ENCODE data around the gene RABGEF1.

The RABGEF1 gene

DNA sequence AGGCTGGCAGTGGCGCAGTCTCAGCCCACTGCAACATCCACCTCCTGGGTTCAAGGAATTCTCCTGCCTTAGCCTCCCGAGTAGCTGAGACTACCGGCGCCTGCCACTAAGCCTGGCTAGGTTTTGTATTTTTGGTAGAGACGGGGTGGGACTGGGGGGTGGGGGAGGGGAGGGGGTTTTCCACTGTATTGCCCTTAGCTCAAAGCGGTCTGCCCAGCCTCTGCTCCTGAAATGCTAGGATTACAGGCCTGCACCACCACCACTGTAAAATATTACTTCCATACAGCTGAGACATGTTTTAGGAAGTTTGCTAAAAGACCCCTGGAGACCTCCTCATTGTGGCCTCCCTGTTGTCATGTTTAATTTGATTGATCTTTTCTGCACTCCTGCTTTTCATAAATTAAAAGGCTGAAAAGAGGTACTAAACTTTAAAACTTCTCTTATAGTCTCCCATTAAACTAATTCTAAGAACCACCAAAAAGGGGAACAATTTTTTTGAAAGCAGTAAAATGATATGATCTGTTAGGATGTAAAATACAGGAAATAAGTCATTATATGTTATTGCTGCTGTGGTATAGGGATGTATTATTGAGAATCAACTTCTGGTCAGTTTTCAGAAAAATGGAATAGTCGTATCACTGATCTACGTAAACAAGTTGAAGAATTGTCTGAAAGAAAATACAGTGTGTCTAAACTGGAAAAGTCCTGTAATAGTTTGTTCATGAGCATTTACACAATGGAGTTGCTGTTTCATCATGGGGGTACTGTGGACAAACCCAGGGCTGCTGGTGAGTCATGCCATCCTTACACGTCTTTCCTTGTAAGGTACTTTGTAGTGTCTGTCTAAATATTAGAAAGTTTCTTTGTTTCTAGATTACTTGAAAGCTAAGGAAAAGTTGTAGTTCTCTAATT, 107.6 kb downstream of the RABGEF1 start:
- DNase-seq (ENCODE audit: low read depth, low spot score) = peak; percentile 69

DNA sequence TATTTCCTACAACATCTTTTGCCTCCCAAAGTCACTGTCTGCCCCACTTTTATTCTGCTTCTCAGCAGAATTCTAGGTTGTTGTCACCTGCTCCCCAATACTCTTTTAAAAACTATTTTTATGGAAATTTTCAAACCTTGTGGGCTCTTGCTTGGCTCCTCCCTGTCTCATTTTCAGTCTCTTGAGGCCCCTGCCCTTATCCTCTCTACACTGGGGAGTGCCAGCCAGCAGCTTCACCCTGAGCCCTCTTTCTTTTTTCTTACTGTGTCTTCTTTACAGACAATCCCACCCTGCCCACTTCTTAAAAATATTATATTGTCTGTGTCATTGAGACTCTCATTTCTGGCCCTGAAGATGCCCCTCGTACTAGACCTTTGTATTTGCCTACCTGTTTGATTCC, 118.8 kb downstream of the RABGEF1 start:
- DNase-seq (ENCODE audit: low read depth, low spot score) = no peak

DNA sequence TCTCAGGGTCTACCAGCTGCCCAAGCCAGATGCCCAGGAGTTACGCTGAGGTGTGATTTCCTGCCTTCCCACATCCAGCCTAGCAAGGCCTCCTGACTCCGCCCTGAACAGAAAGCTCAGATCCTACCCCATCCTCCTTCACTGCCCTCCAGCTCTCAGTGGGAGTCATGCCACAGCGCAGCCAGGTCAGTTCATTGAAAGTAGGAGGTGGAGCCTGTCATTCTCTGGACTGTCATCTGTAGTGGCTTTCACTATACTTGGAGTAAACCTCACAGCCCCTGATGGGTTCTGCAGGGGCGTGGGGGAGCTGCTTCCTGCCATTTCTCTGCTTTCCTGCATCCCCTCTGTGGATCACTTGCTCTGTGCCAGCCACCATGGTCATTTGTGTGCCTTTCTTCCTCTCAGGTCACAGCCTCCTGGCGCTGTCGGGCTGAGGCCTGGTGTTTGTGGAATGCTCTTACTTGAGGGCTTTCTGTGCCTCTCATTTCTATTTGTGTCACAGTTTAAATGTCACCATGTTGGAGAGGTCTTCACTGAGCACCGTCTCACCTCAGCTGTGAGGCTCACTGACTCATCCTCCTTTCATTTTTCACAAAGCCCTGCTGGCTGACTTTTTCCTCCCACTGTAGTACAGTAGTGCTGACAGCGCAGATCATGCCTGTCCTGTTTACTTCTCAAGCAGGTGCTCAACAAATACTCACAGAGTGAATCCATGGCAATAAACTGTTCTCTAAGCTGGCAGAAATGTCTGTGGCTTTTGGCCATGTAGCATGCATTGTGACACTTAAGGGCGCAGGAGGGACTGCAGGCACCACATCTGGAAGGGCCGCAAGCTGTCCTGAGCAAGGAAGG, 119.5 kb downstream of the RABGEF1 start:
- DNase-seq (ENCODE audit: low read depth, low spot score) = peak; percentile 20

DNA sequence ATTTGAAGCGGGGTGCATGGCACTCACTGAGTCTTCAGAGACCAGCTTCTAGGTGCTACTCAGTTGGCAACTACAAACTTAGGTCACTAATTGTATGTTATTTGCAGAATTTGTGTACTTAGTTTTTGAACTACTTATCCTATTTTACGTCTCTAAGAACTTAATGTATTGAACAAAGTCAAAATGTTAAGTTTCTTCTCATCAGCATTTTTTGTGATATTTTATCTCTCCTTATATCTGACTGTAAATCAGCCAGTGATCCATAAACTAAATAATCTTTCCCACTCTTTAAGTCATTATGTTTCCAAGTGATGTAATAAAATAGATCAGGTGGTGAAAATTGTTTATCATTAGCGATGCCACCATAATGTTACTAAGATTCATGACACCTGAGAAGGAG, 120.2 kb downstream of the RABGEF1 start:
- no peak for DNase-seq (ENCODE audit: low read depth, low spot score)
